Loucy (cell line): ENCODE measurements around the gene FAM89B.

ENCODE experiments used
- H2AFZ ChIP-seq: fragments of 200-600 bp; sonication (generic); 2 replicates; pipeline ENCODE4 v1.6.0; 2016; ENCODE audit warnings: antibody characterized with exemption, mild to moderate bottlenecking, low read length, moderate library complexity
- H3F3A ChIP-seq: fragments of 200-600 bp; 2 replicates; pipeline ENCODE4 v1.6.0; 2016; ENCODE audit warnings: antibody characterized with exemption, low read depth, mild to moderate bottlenecking
- H3K27me3 ChIP-seq: fragments of 200-600 bp; sonication (generic); 2 replicates; pipeline ENCODE4 v1.6.1; 2014; ENCODE audit warnings: low read length, mild to moderate bottlenecking; ENCODE audit not compliant: insufficient read depth, poor library complexity, severe bottlenecking
- H3K36me3 ChIP-seq: fragments of 200-600 bp; sonication (generic); 2 replicates; pipeline ENCODE4 v1.6.1; 2016; ENCODE audit warnings: low read length; ENCODE audit not compliant: insufficient read depth
- H3K4me1 ChIP-seq: fragments of 200-600 bp; sonication (generic); 2 replicates; pipeline ENCODE4 v1.5.1; 2014; ENCODE audit warnings: low read length, mild to moderate bottlenecking; ENCODE audit not compliant: insufficient read depth, poor library complexity, severe bottlenecking
- H3K4me2 ChIP-seq: fragments of 200-600 bp; sonication (generic); 2 replicates; pipeline ENCODE4 v1.6.0; 2014; ENCODE audit warnings: antibody characterized with exemption, low read length, low read depth, mild to moderate bottlenecking; ENCODE audit not compliant: poor library complexity, severe bottlenecking
- H3K4me3 ChIP-seq: fragments of 200-600 bp; sonication (generic); 2 replicates; pipeline ENCODE4 v1.5.1; 2014; ENCODE audit warnings: low read length, mild to moderate bottlenecking, mixed read lengths; ENCODE audit not compliant: poor library complexity, severe bottlenecking
- H3K79me2 ChIP-seq: fragments of 200-600 bp; sonication (generic); 2 replicates; pipeline ENCODE4 v1.6.1; 2014; ENCODE audit warnings: low read length; ENCODE audit not compliant: insufficient read depth
- H3K9ac ChIP-seq: fragments of 200-600 bp; sonication (generic); 2 replicates; pipeline ENCODE4 v1.6.0; 2014; ENCODE audit warnings: mild to moderate bottlenecking, low read depth, low read length, moderate library complexity; ENCODE audit not compliant: poor library complexity, severe bottlenecking
- H3K9me2 ChIP-seq: fragments of 200-600 bp; sonication (generic); replicated peaks from 2 replicates; pipeline ENCODE4 v1.6.1; 2016; ENCODE audit warnings: low read depth, low read length, mixed read lengths
- H3K9me3 ChIP-seq: fragments of 200-600 bp; sonication (generic); 2 replicates; pipeline ENCODE4 v1.6.1; 2014; ENCODE audit warnings: mild to moderate bottlenecking, antibody characterized with exemption, low read length, low read depth; ENCODE audit not compliant: insufficient read depth
- H4K20me1 ChIP-seq: fragments of 200-600 bp; sonication (generic); 2 replicates; pipeline ENCODE4 v1.6.0; 2014; ENCODE audit warnings: antibody characterized with exemption, low read length, mild to moderate bottlenecking; ENCODE audit not compliant: insufficient read depth, poor library complexity, severe bottlenecking
- CTCF ChIP-seq: fragments of 200-600 bp; sonication (generic); conservative IDR thresholded peaks from 2 replicates; pipeline ENCODE4 v1.5.1; 2014; ENCODE audit warnings: mild to moderate bottlenecking, antibody characterized with exemption, low read length
- EZH2phosphoT487 ChIP-seq: fragments of 200-600 bp; IDR thresholded peaks from 2 replicates; pipeline ENCODE4 v1.6.1; 2018; ENCODE audit warnings: antibody characterized with exemption, mild to moderate bottlenecking, moderate library complexity, borderline replicate concordance

The FAM89B gene

GRCh38 chr11:65584106-65584505 lies 11.8 kb downstream of the FAM89B start:
- H3K4me1 ChIP-seq: peaks cover 13% of the 10 kb centered on the region

GRCh38 chr11:65584723-65585171 lies 12.4 kb downstream of the FAM89B start:
- Histone ChIP-seq H3K4me3 (no peak overlapping the region), H2AFZ (no peak overlapping the region)

More at GRCh38 chr11:65584106-65584505, 11.8 kb downstream of the FAM89B start:
- Histone ChIP-seq H2AFZ (no peak overlapping the region), H3K4me3 (no peak overlapping the region), H3K9me2 (no peaks in the 10 kb centered on the region), H3K27me3 (no peaks in the 10 kb centered on the region), H3F3A (no peaks in the 10 kb centered on the region), H3K9me3 (no peaks in the 10 kb centered on the region), H4K20me1 (peaks cover 2% of the 10 kb centered on the region), H3K9ac (no peak overlapping the region), H3K4me2 (no peak overlapping the region), H3K79me2 (no peaks in the 10 kb centered on the region), H3K36me3 (no peaks in the 10 kb centered on the region)
- no peak for TF ChIP-seq EZH2phosphoT487
- no peak for TF ChIP-seq CTCF

GRCh38 chr11:65585396-65586246 lies 13.3 kb downstream of the FAM89B start:
- Histone ChIP-seq H3K4me2 (no peak overlapping the region), H3K9ac (no peak overlapping the region), H3K9me2 (no peaks in the 10 kb centered on the region), H3K36me3 (no peaks in the 10 kb centered on the region), H3F3A (no peaks in the 10 kb centered on the region), H4K20me1 (peaks cover 2% of the 10 kb centered on the region), H2AFZ (no peak overlapping the region), H3K27me3 (no peaks in the 10 kb centered on the region), H3K79me2 (no peaks in the 10 kb centered on the region), H3K9me3 (no peaks in the 10 kb centered on the region), H3K4me1 (peaks cover 20% of the 10 kb centered on the region), H3K4me3 (no peak overlapping the region)
- TF ChIP-seq CTCF: no peak
- TF ChIP-seq EZH2phosphoT487: no peak

More at GRCh38 chr11:65584723-65585171, 12.4 kb downstream of the FAM89B start:
- Histone ChIP-seq H3K9me3 (no peaks in the 10 kb centered on the region), H3F3A (no peaks in the 10 kb centered on the region), H3K79me2 (no peaks in the 10 kb centered on the region), H3K27me3 (no peaks in the 10 kb centered on the region), H3K36me3 (no peaks in the 10 kb centered on the region), H3K9me2 (no peaks in the 10 kb centered on the region), H3K4me2 (no peak overlapping the region), H4K20me1 (peaks cover 2% of the 10 kb centered on the region), H3K4me1 (peaks cover 19% of the 10 kb centered on the region), H3K9ac (no peak overlapping the region)
- no peak for TF ChIP-seq EZH2phosphoT487
- TF ChIP-seq CTCF: no peak
